HG02884 (cell line): Measurements from ENCODE around the gene RENBP.
"Not testable (repeated sequence)": the region's sequence is repeated elsewhere in the genome, so short reads cannot be mapped to it uniquely, and the experiment has no call there.

Experiments
- ATAC-seq: cut with Tn5 transposase; IDR thresholded peaks from one replicate; pipeline ENCODE4 v1.9.1; 2021; ENCODE audit warnings: mild to moderate bottlenecking, moderate library complexity; ENCODE audit not compliant: unreplicated experiment

RENBP gene

GRCh38 chrX:153944140-153944799 lies at the start of gene RENBP:
RENBP (minus strand) TSS chrX:153944643; CDS start chrX:153944610, 33 bp downstream.
- ATAC-seq: no peak

GRCh38 chrX:153993978-153994377 lies 49.5 kb upstream of the RENBP start:
- no peak for ATAC-seq

- ATAC-seq: no peak
Observed at GRCh38 chrX:153993079-153993478, 48.6 kb upstream of the RENBP start.

- no peak for ATAC-seq
Observed at GRCh38 chrX:153992180-153992579, 47.7 kb upstream of the RENBP start.

GRCh38 chrX:153991013-153991580 lies 46.7 kb upstream of the RENBP start:
- no peak for ATAC-seq

GRCh38 chrX:153989973-153990655 lies 45.7 kb upstream of the RENBP start:
- no peak for ATAC-seq

- no peak for ATAC-seq
Observed at GRCh38 chrX:153988493-153988892, 44.0 kb upstream of the RENBP start.

- ATAC-seq: no peak
Observed at GRCh38 chrX:153984351-153985178, 40.1 kb upstream of the RENBP start.

GRCh38 chrX:153983321-153983801 lies 38.9 kb upstream of the RENBP start:
- no peak for ATAC-seq

GRCh38 chrX:153981771-153982533 lies 37.5 kb upstream of the RENBP start:
- ATAC-seq: no peak

GRCh38 chrX:153981231-153981630 lies 36.8 kb upstream of the RENBP start:
- ATAC-seq: no peak

GRCh38 chrX:153980394-153980793 lies 36.0 kb upstream of the RENBP start:
- not testable (repeated sequence) for ATAC-seq

GRCh38 chrX:153974726-153975286 lies 30.4 kb upstream of the RENBP start:
- no peak for ATAC-seq

- no peak for ATAC-seq
Observed at GRCh38 chrX:153974003-153974725, 29.7 kb upstream of the RENBP start.

- no peak for ATAC-seq
Observed at GRCh38 chrX:153973127-153974002, 28.9 kb upstream of the RENBP start.

- ATAC-seq: peak; percentile 39
Observed at GRCh38 chrX:153972368-153973126, 28.1 kb upstream of the RENBP start, which contains the start of gene TMEM187. TMEM187 (plus strand) TSS chrX:153972754; CDS start chrX:153982063, 9,309 bp downstream.
